Nephron (organoid): ENCODE data around the gene ABCC4.

Experiments
- H3K27ac Mint-ChIP-seq, 3 experiments: 2 replicates each; pipeline ENCODE4 v1.8.0; 2020; ENCODE audit warnings: mixed read lengths in 3 of 3, mild to moderate bottlenecking in 2 of 3, moderate library complexity in 1 of 3
- H3K27me3 Mint-ChIP-seq: 2 replicates; pipeline ENCODE4 v1.8.0; 2021; ENCODE audit warnings: low read depth, mild to moderate bottlenecking, moderate library complexity, mixed read lengths
- H3K36me3 Mint-ChIP-seq: 2 replicates; pipeline ENCODE4 v1.8.0; 2020; ENCODE audit warnings: low read depth, mixed read lengths
- H3K4me1 Mint-ChIP-seq: 2 replicates; pipeline ENCODE4 v1.8.0; 2020; ENCODE audit warnings: mixed read lengths
- H3K4me3 Mint-ChIP-seq, 3 experiments: 2 replicates each; pipeline ENCODE4 v1.8.0; 2020; ENCODE audit warnings: mild to moderate bottlenecking in 3 of 3, mixed read lengths in 3 of 3, moderate library complexity in 2 of 3
- H3K9me3 Mint-ChIP-seq: 2 replicates; pipeline ENCODE4 v1.8.0; 2020; ENCODE audit warnings: mixed read lengths
- TF ChIP-seq, protein P1 (sequence below), 3 experiments: fragments of 200-600 bp; sonication (generic); IDR thresholded peaks; one replicate each; pipeline ENCODE4 v1.5.0; 2021; ENCODE audit warnings: antibody characterized with exemption in 3 of 3; ENCODE audit not compliant: unreplicated experiment in 3 of 3

The ABCC4 gene

DNA sequence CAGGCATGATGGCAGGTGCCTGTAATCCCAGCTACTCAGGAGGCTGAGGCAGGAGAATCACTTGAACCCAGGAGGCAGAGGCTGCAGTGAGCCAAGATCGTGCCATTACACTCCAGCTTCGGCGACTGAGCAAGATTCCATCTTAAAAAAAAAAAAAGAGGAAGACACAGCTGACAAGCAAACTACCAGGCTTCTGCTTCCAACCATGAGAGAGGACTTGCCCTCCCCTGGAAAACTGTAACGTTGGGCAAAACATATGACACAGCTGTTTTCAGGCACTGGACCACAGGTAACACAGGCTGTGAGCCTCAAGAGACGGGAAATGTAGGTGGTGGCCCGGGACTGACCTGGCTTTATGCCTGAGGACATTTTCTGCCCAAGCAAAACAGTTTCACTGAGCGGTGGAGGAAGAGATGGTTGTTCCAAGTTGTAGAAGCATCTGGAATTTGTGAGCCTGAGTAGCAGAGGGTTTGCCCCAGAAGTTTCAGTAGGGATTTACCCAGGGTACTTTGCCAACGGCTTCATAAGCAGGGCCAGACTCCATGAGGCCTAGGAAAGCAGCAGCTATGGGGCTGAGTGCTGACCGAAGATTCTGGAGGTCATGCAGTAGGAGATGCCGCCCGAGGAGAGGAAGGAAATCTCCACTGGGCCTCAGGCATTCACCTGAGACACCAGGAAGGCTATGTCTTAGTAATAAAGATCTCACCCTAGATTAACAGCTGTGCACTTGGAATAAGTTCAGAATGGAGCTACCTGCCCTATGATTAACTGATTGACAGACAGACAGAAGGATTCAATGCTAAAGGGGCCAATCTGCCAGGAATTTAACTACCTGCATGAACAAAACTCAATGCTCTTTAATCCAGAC, 88.0 kb downstream of the ABCC4 start:
- Mint-ChIP-seq H3K9me3 (no peaks in the 10 kb centered on the region), H3K27me3 (no peaks in the 10 kb centered on the region), H3K4me3 (no peak overlapping the region), H3K36me3 (peaks cover 10% of the 10 kb centered on the region), H3K27ac (no peak overlapping the region), H3K4me1 (no peaks in the 10 kb centered on the region)
- TF ChIP-seq, protein P1, sequence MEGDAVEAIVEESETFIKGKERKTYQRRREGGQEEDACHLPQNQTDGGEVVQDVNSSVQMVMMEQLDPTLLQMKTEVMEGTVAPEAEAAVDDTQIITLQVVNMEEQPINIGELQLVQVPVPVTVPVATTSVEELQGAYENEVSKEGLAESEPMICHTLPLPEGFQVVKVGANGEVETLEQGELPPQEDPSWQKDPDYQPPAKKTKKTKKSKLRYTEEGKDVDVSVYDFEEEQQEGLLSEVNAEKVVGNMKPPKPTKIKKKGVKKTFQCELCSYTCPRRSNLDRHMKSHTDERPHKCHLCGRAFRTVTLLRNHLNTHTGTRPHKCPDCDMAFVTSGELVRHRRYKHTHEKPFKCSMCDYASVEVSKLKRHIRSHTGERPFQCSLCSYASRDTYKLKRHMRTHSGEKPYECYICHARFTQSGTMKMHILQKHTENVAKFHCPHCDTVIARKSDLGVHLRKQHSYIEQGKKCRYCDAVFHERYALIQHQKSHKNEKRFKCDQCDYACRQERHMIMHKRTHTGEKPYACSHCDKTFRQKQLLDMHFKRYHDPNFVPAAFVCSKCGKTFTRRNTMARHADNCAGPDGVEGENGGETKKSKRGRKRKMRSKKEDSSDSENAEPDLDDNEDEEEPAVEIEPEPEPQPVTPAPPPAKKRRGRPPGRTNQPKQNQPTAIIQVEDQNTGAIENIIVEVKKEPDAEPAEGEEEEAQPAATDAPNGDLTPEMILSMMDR (IDR thresholded peaks at IDR 0.05; ENCODE audit: unreplicated experiment in 3 of 3): no peak

DNA sequence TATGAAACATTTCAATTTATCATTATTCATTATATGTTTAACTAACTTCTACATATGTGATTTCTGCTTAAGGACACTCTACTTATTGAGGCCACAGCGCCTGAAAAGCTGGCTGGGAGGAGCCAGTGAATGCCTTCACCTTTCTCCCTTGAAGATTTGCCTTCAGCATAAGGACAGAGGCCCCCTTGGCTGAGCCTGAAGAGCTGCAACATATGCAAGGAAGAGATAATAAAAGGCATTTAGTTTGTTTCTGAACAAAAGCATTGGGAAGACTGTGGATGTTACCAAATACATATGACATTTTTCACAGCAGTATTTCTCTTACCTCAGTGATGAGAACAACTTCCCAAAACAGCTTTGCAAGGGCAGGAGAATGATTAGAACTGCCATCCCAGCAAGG, 92.1 kb downstream of the ABCC4 start:
- H3K4me1 Mint-ChIP-seq: no peaks in the 10 kb centered on the region
- no peak overlapping the region for H3K27ac Mint-ChIP-seq
- H3K9me3 Mint-ChIP-seq: no peaks in the 10 kb centered on the region
- TF ChIP-seq, protein P1 (IDR thresholded peaks at IDR 0.05; ENCODE audit: unreplicated experiment in 3 of 3): no peak
- H3K27me3 Mint-ChIP-seq: peaks cover under 1% of the 10 kb centered on the region
- H3K36me3 Mint-ChIP-seq: peaks cover 18% of the 10 kb centered on the region
- H3K4me3 Mint-ChIP-seq: no peak overlapping the region

GRCh38 chr13:95207769-95208366, 93.4 kb downstream of the ABCC4 start:
- Mint-ChIP-seq H3K36me3 (peaks cover 18% of the 10 kb centered on the region), H3K27me3 (peaks cover 4% of the 10 kb centered on the region), H3K9me3 (no peaks in the 10 kb centered on the region), H3K4me1 (no peaks in the 10 kb centered on the region), H3K27ac (peak overlapping the region in 1 of 3 experiments; percentile 31), H3K4me3 (no peak overlapping the region)
- TF ChIP-seq, protein P1 (IDR thresholded peaks at IDR 0.05; ENCODE audit: unreplicated experiment in 3 of 3): no peak

DNA sequence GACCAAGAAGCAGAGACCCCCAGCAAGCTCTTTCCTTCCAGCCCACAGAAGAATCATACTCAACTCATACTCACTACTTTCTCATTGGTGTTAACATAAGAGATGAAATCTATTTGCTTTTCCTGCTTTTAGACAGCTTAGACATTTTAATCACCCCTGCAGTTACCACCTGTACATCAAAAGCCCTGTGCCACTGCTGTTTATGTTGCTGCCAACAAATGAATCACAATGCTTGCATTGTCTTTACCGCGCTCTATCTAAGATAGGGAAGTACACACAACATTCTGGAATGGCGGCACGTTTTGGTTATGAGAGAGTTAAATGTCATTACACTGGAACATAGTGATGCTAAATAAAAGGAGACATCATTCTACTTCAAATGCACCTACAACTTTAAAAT, 95.1 kb downstream of the ABCC4 start:
- H3K27ac Mint-ChIP-seq: no peak overlapping the region
- H3K4me1 Mint-ChIP-seq: no peaks in the 10 kb centered on the region
- H3K36me3 Mint-ChIP-seq: peaks cover 15% of the 10 kb centered on the region
- H3K27me3 Mint-ChIP-seq: peaks cover 4% of the 10 kb centered on the region
- H3K9me3 Mint-ChIP-seq: no peaks in the 10 kb centered on the region
- TF ChIP-seq, protein P1 (IDR thresholded peaks at IDR 0.05; ENCODE audit: unreplicated experiment in 3 of 3): no peak
- H3K4me3 Mint-ChIP-seq: no peak overlapping the region

DNA sequence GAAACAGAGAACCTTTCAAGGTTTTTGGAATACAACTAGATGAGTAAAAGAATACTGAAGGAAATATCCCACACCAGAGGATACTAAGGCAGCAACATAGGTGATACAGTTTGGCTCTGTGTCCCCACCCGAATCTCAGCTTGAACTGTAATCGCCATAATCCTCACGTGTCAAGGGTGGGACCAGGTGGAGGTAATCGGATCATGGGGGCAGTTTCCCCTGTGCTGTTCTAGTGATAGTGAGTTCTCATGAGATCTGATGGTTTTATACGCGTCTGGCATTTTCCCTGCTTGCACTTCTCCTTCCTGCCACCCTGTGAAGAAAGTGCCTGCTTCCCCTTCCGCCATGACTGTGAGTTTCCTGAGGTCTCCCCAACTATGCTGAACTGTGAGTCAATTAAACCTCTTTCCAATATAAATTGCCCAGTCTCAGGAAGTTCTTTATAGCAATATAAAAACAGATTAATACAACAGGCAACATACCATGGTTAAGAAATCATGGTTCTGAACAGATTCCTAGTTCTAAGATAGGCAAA, 97.0 kb downstream of the ABCC4 start:
- Mint-ChIP-seq H3K27me3 (peaks cover 4% of the 10 kb centered on the region), H3K27ac (no peak overlapping the region), H3K9me3 (peaks cover 4% of the 10 kb centered on the region), H3K4me3 (no peak overlapping the region), H3K4me1 (no peaks in the 10 kb centered on the region), H3K36me3 (peaks cover 26% of the 10 kb centered on the region)
- TF ChIP-seq, protein P1 (IDR thresholded peaks at IDR 0.05; ENCODE audit: unreplicated experiment in 3 of 3): no peak
